Activated naive CD8-positive, alpha-beta T cell treated with anti-CD3 and anti-CD28 coated beads for 36 hours (primary cell): ENCODE data around the gene PIEZO1. TPM values are rescaled to one million over a fixed set of nuclear protein-coding genes. Genes with fewer than 3 reads are reported as not detected.
"Not testable (repeated sequence)": the region's sequence is repeated elsewhere in the genome, so short reads cannot be mapped to it uniquely, and the experiment has no call there.

ENCODE experiments used
- DNase-seq: peaks from one replicate; pipeline ENCODE4 v3.0.0; 2021
- H3K27ac Mint-ChIP-seq: one replicate; pipeline ENCODE4 v1.8.0; 2022; ENCODE audit warnings: mild to moderate bottlenecking, moderate library complexity, mixed read lengths
- H3K27me3 Mint-ChIP-seq: one replicate; pipeline ENCODE4 v1.8.0; 2022; ENCODE audit warnings: mild to moderate bottlenecking, mixed read lengths
- H3K36me3 Mint-ChIP-seq: one replicate; pipeline ENCODE4 v1.8.0; 2021; ENCODE audit warnings: mild to moderate bottlenecking, mixed read lengths
- H3K4me1 Mint-ChIP-seq: one replicate; pipeline ENCODE4 v1.8.0; 2021; ENCODE audit warnings: mixed read lengths
- H3K4me3 Mint-ChIP-seq: one replicate; pipeline ENCODE4 v1.8.0; 2022; ENCODE audit warnings: mild to moderate bottlenecking, moderate library complexity, mixed read lengths
- H3K9me3 Mint-ChIP-seq: one replicate; pipeline ENCODE4 v1.8.0; 2022; ENCODE audit warnings: mixed read lengths
- total RNA-seq, 2 experiments: library from RNA; stranded (reverse); gene quantifications; one replicate each; pipeline ENCODE4 v1.2.3, GENCODE V29; 2021

The PIEZO1 gene
- total RNA-seq, 2 experiments from 2014 or later, result 86.7 to 87.0 TPM

- peak; percentile 78 for DNase-seq
- Mint-ChIP-seq H3K4me1 (peaks cover 38% of the 10 kb centered on the region), H3K27me3 (no peaks in the 10 kb centered on the region), H3K4me3 (peak overlapping the region; percentile 86), H3K9me3 (no peaks in the 10 kb centered on the region), H3K36me3 (no peaks in the 10 kb centered on the region), H3K27ac (peak overlapping the region; percentile 71)
Observed at GRCh38 chr16:88782454-88783390, 2.3 kb downstream of the PIEZO1 start.

- Mint-ChIP-seq H3K4me1 (peaks cover 38% of the 10 kb centered on the region), H3K36me3 (no peaks in the 10 kb centered on the region), H3K9me3 (no peaks in the 10 kb centered on the region), H3K27me3 (no peaks in the 10 kb centered on the region), H3K4me3 (peak overlapping the region; percentile 86), H3K27ac (peak overlapping the region; percentile 71)
- DNase-seq, result peak; percentile 70
Observed at GRCh38 chr16:88781140-88782077, 3.6 kb downstream of the PIEZO1 start.

- peaks cover 37% of the 10 kb centered on the region for H3K4me1 Mint-ChIP-seq
- H3K27ac Mint-ChIP-seq, result peak overlapping the region; percentile 71
- DNase-seq, result no peak
- no peaks in the 10 kb centered on the region for H3K36me3 Mint-ChIP-seq
- no peaks in the 10 kb centered on the region for H3K27me3 Mint-ChIP-seq
- no peaks in the 10 kb centered on the region for H3K9me3 Mint-ChIP-seq
- H3K4me3 Mint-ChIP-seq, result peak overlapping the region; percentile 86
Observed at GRCh38 chr16:88780142-88781062, 4.6 kb downstream of the PIEZO1 start.

GRCh38 chr16:88779406-88780141 lies 5.4 kb downstream of the PIEZO1 start:
- Mint-ChIP-seq H3K36me3 (no peaks in the 10 kb centered on the region), H3K4me3 (no peak overlapping the region), H3K9me3 (no peaks in the 10 kb centered on the region), H3K27ac (peak overlapping the region; percentile 71), H3K4me1 (peaks cover 37% of the 10 kb centered on the region), H3K27me3 (no peaks in the 10 kb centered on the region)
- DNase-seq, result no peak

- Mint-ChIP-seq H3K9me3 (no peaks in the 10 kb centered on the region), H3K36me3 (no peaks in the 10 kb centered on the region), H3K27me3 (no peaks in the 10 kb centered on the region), H3K4me1 (peaks cover 36% of the 10 kb centered on the region), H3K27ac (no peak overlapping the region), H3K4me3 (no peak overlapping the region)
- no peak for DNase-seq
Observed at GRCh38 chr16:88778541-88779065, 6.4 kb downstream of the PIEZO1 start.

GRCh38 chr16:88778271-88778525 lies 6.8 kb downstream of the PIEZO1 start:
- Mint-ChIP-seq H3K4me1 (peaks cover 32% of the 10 kb centered on the region), H3K4me3 (no peak overlapping the region), H3K27me3 (no peaks in the 10 kb centered on the region), H3K27ac (no peak overlapping the region), H3K9me3 (no peaks in the 10 kb centered on the region), H3K36me3 (no peaks in the 10 kb centered on the region)
- no peak for DNase-seq

GRCh38 chr16:88777471-88778270 lies 7.3 kb downstream of the PIEZO1 start:
- H3K36me3 Mint-ChIP-seq, result no peaks in the 10 kb centered on the region
- no peak overlapping the region for H3K27ac Mint-ChIP-seq
- H3K4me1 Mint-ChIP-seq, result peaks cover 27% of the 10 kb centered on the region
- H3K9me3 Mint-ChIP-seq, result no peaks in the 10 kb centered on the region
- no peak for DNase-seq
- no peaks in the 10 kb centered on the region for H3K27me3 Mint-ChIP-seq
- H3K4me3 Mint-ChIP-seq, result no peak overlapping the region

- Mint-ChIP-seq H3K9me3 (no peaks in the 10 kb centered on the region), H3K36me3 (no peaks in the 10 kb centered on the region), H3K27ac (no peak overlapping the region), H3K27me3 (no peaks in the 10 kb centered on the region), H3K4me3 (no peak overlapping the region), H3K4me1 (peaks cover 14% of the 10 kb centered on the region)
- no peak for DNase-seq
Observed at GRCh38 chr16:88775825-88776224, 9.2 kb downstream of the PIEZO1 start.

GRCh38 chr16:88774544-88775393 lies 10.3 kb downstream of the PIEZO1 start:
- Mint-ChIP-seq H3K4me1 (peaks cover 11% of the 10 kb centered on the region), H3K4me3 (no peak overlapping the region), H3K27ac (no peak overlapping the region), H3K9me3 (no peaks in the 10 kb centered on the region), H3K36me3 (no peaks in the 10 kb centered on the region), H3K27me3 (no peaks in the 10 kb centered on the region)
- no peak for DNase-seq

- no peaks in the 10 kb centered on the region for H3K36me3 Mint-ChIP-seq
- H3K4me3 Mint-ChIP-seq, result no peak overlapping the region
- no peaks in the 10 kb centered on the region for H3K27me3 Mint-ChIP-seq
- no peak overlapping the region for H3K27ac Mint-ChIP-seq
- no peak for DNase-seq
- peaks cover 14% of the 10 kb centered on the region for H3K4me1 Mint-ChIP-seq
- no peaks in the 10 kb centered on the region for H3K9me3 Mint-ChIP-seq
Observed at GRCh38 chr16:88773812-88774291, 11.2 kb downstream of the PIEZO1 start.

GRCh38 chr16:88772871-88773811 lies 11.9 kb downstream of the PIEZO1 start:
- H3K36me3 Mint-ChIP-seq, result no peaks in the 10 kb centered on the region
- H3K27me3 Mint-ChIP-seq, result no peaks in the 10 kb centered on the region
- no peak overlapping the region for H3K4me3 Mint-ChIP-seq
- no peak overlapping the region for H3K27ac Mint-ChIP-seq
- no peaks in the 10 kb centered on the region for H3K9me3 Mint-ChIP-seq
- DNase-seq, result no peak
- H3K4me1 Mint-ChIP-seq, result peaks cover 14% of the 10 kb centered on the region

- not testable (repeated sequence) for H3K4me3 Mint-ChIP-seq, DNase-seq, H3K27ac Mint-ChIP-seq, H3K9me3 Mint-ChIP-seq, H3K27me3 Mint-ChIP-seq, H3K36me3 Mint-ChIP-seq
- H3K4me1 Mint-ChIP-seq, result peaks cover 24% of the 10 kb centered on the region
Observed at GRCh38 chr16:88771781-88772180, 13.2 kb downstream of the PIEZO1 start.
